H1 (cell line): ENCODE results near the gene ARHGEF10L. TPM values are rescaled to one million over a fixed set of nuclear protein-coding genes. Genes with fewer than 3 reads are reported as not detected.
A peak's percentile ranks its signal among the peaks of the same experiment; 100 is the strongest.

Experiments
- CTCF ChIA-PET: fragments of 300-600 bp; sonication (Branson Sonifier 250); formaldehyde crosslinking; loops from one replicate; lab custom pipeline; 2021; ENCODE audit not compliant: partially characterized antibody; lab: Charles Lee
- POLR2A ChIA-PET: fragments of 300-600 bp; sonication (Branson Sonifier 250); formaldehyde crosslinking; loops from one replicate; lab custom pipeline; 2021; ENCODE audit warnings: inconsistent platforms; ENCODE audit not compliant: partially characterized antibody; lab: Charles Lee
- DNase-seq, 2 experiments: peaks; one replicate each; pipeline versions ENCODE4 v3.0.0 to v3.0.0-alpha.2; 2010 to 2022; ENCODE audit warnings: low spot score in 2 of 2, low read depth in 1 of 2, mixed read lengths in 1 of 2
- FAIRE-seq: peaks from 2 replicates; lab custom pipeline; 2011; peaks lifted over from hg19 to GRCh38; lab: Jason Lieb, UNC
- H2AFZ ChIP-seq: 2 replicates; pipeline ENCODE4 v1.8.1; 2012; ENCODE audit warnings: low read length, inconsistent platforms
- H2AK5ac ChIP-seq: 2 replicates; pipeline ENCODE4 v1.6.1; 2013; ENCODE audit warnings: low read depth, low read length
- H2BK120ac ChIP-seq: replicated peaks from 2 replicates; pipeline ENCODE3; 2013; ENCODE audit warnings: low read depth, low read length, inconsistent platforms
- H2BK12ac ChIP-seq: 2 replicates; pipeline ENCODE4 v1.6.1; 2013; ENCODE audit warnings: low read depth, low read length
- H2BK15ac ChIP-seq: 2 replicates; pipeline ENCODE4 v1.6.1; 2013; ENCODE audit warnings: low read length
- H2BK20ac ChIP-seq: 2 replicates; pipeline ENCODE4 v1.6.1; 2013; ENCODE audit warnings: low read length
- H2BK5ac ChIP-seq: 2 replicates; pipeline ENCODE4 v1.6.1; 2013; ENCODE audit warnings: low read depth, low read length
- H3K14ac ChIP-seq: 2 replicates; pipeline ENCODE4 v1.6.1; 2013; ENCODE audit warnings: inconsistent platforms; ENCODE audit not compliant: insufficient read length
- H3K18ac ChIP-seq: 2 replicates; pipeline ENCODE4 v1.6.1; 2013; ENCODE audit warnings: low read length; ENCODE audit errors: extremely low read depth
- H3K23ac ChIP-seq: 2 replicates; pipeline ENCODE4 v1.6.1; 2013; ENCODE audit warnings: inconsistent platforms; ENCODE audit not compliant: insufficient read length
- H3K23me2 ChIP-seq: 2 replicates; pipeline ENCODE4 v1.6.1; 2013; ENCODE audit warnings: low read depth, low read length
- H3K27ac ChIP-seq: 2 replicates; pipeline ENCODE4 v1.6.1; 2011; ENCODE audit warnings: low read depth, low read length, inconsistent platforms
- H3K27me3 ChIP-seq, 4 experiments: replicated peaks in 1 of 4; 1 replicate in 1 of 4; 2 replicates in 3 of 4; pipeline versions ENCODE4 v1.6.1 to v1.8.1; 2011 to 2013; ENCODE audit warnings: low read length in 3 of 4, mild to moderate bottlenecking in 3 of 4, inconsistent platforms in 2 of 4, mixed read lengths in 2 of 4, moderate library complexity in 1 of 4; ENCODE audit not compliant: control insufficient read depth in 3 of 4, insufficient read depth in 3 of 4; ENCODE audit errors: extremely low read depth in 1 of 4
- H3K36me3 ChIP-seq, 4 experiments: 2 replicates each; pipeline versions ENCODE4 v1.6.1 to v1.8.1; 2011 to 2013; ENCODE audit warnings: mild to moderate bottlenecking in 4 of 4, low read length in 3 of 4, moderate library complexity in 2 of 4, control low read depth in 1 of 4, inconsistent platforms in 1 of 4; ENCODE audit not compliant: insufficient read depth in 4 of 4, control insufficient read depth in 2 of 4
- H3K4ac ChIP-seq: replicated peaks from 2 replicates; pipeline ENCODE3; 2013; ENCODE audit warnings: low read length, low read depth, mixed read lengths, inconsistent platforms; ENCODE audit not compliant: insufficient read length
- H3K4me1 ChIP-seq, 4 experiments: replicated peaks in 1 of 4; 1 replicate in 1 of 4; 2 replicates in 3 of 4; pipeline versions ENCODE4 v1.6.1 to v1.8.1; 2011 to 2013; ENCODE audit warnings: low read length in 3 of 4, inconsistent platforms in 2 of 4, mixed read lengths in 1 of 4; ENCODE audit not compliant: insufficient read depth in 4 of 4, control insufficient read depth in 3 of 4
- H3K4me2 ChIP-seq, 2 experiments: 2 replicates each; pipeline versions ENCODE4 v1.6.1 to v1.8.1; 2011 to 2013; ENCODE audit warnings: low read depth in 2 of 2, low read length in 2 of 2, control low read depth in 1 of 2, inconsistent platforms in 1 of 2, mild to moderate bottlenecking in 1 of 2; ENCODE audit not compliant: insufficient read depth in 1 of 2
- H3K4me3 ChIP-seq, 4 experiments: fragments of 200-600, 300-600 bp in 1 of 4; sonication (generic), shearing (Covaris generic), sonication (Bioruptor Twin) in 1 of 4; 2 replicates each; pipeline versions ENCODE4 v1.5.1 to v1.8.1; 2011 to 2016; ENCODE audit warnings: low read length in 4 of 4, low read depth in 3 of 4, control low read depth in 2 of 4, inconsistent platforms in 2 of 4, mild to moderate bottlenecking in 2 of 4, mixed read lengths in 1 of 4, moderate library complexity in 1 of 4; ENCODE audit not compliant: insufficient read depth in 2 of 4; ENCODE audit errors: extremely low read depth in 1 of 4
- H3K56ac ChIP-seq: replicated peaks from 2 replicates; pipeline ENCODE3; 2013; ENCODE audit warnings: low read depth, mild to moderate bottlenecking, mixed read lengths, low read length, inconsistent platforms; ENCODE audit not compliant: insufficient read length
- H3K79me1 ChIP-seq: 2 replicates; pipeline ENCODE4 v1.6.1; 2013; ENCODE audit warnings: low read depth, low read length, control low read depth
- H3K79me2 ChIP-seq, 2 experiments: 2 replicates each; pipeline versions ENCODE4 v1.6.1 to v1.8.1; 2012 to 2013; ENCODE audit warnings: low read length in 2 of 2, mild to moderate bottlenecking in 2 of 2, inconsistent platforms in 1 of 2; ENCODE audit not compliant: insufficient read depth in 2 of 2, control insufficient read depth in 1 of 2
- H3K9ac ChIP-seq, 4 experiments: replicated peaks in 1 of 4; 1 replicate in 1 of 4; 2 replicates in 3 of 4; pipeline versions ENCODE4 v1.6.1 to v1.8.1; 2011 to 2013; ENCODE audit warnings: low read depth in 3 of 4, low read length in 3 of 4, control low read depth in 2 of 4, mild to moderate bottlenecking in 2 of 4, moderate library complexity in 2 of 4, inconsistent platforms in 1 of 4; ENCODE audit errors: extremely low read depth in 1 of 4
- H3K9me3 ChIP-seq, 2 experiments: 2 replicates each; pipeline versions ENCODE4 v1.6.1 to v1.8.1; 2012 to 2013; ENCODE audit warnings: mild to moderate bottlenecking in 2 of 2, moderate library complexity in 2 of 2, control low read depth in 1 of 2, inconsistent platforms in 1 of 2, low read depth in 1 of 2, low read length in 1 of 2, mixed read lengths in 1 of 2; ENCODE audit not compliant: insufficient read depth in 2 of 2
- H4K20me1 ChIP-seq, 2 experiments: replicated peaks in 1 of 2; 2 replicates each; pipeline versions ENCODE3 to v1.8.1; 2011 to 2013; ENCODE audit warnings: inconsistent platforms in 2 of 2, low read length in 2 of 2, mild to moderate bottlenecking in 1 of 2; ENCODE audit not compliant: insufficient read depth in 2 of 2, control insufficient read depth in 1 of 2
- H4K5ac ChIP-seq: 2 replicates; pipeline ENCODE4 v1.6.1; 2013; ENCODE audit warnings: low read length, low read depth, mixed read lengths, inconsistent platforms; ENCODE audit not compliant: insufficient read length
- H4K8ac ChIP-seq: 2 replicates; pipeline ENCODE4 v1.8.0; 2013; ENCODE audit warnings: mild to moderate bottlenecking, moderate library complexity, low read length, inconsistent platforms; ENCODE audit not compliant: insufficient read depth; ENCODE audit errors: extremely low read depth
- H4K91ac ChIP-seq: replicated peaks from 2 replicates; pipeline ENCODE3; 2013; ENCODE audit warnings: low read length, mixed read lengths, inconsistent platforms; ENCODE audit not compliant: insufficient read length
- BACH1 ChIP-seq: IDR thresholded peaks from 2 replicates; pipeline ENCODE4 v1.6.1; 2012; ENCODE audit warnings: low read length, improper control_type of control experiment
- BRCA1 ChIP-seq: IDR thresholded peaks from 2 replicates; pipeline ENCODE4 v1.6.1; 2012; ENCODE audit warnings: low read depth, low read length, improper control_type of control experiment
- CREB1 ChIP-seq: IDR thresholded peaks from 2 replicates; pipeline ENCODE4 v1.6.1; 2012; ENCODE audit warnings: inconsistent platforms
- CTBP2 ChIP-seq: IDR thresholded peaks from 2 replicates; pipeline ENCODE4 v1.7.0; 2011; ENCODE audit warnings: borderline replicate concordance, mild to moderate bottlenecking, moderate library complexity, mixed read lengths, low read length; ENCODE audit not compliant: insufficient read depth, insufficient read length
- GTF2F1 ChIP-seq: IDR thresholded peaks from 2 replicates; pipeline ENCODE4 v1.6.1; 2012; ENCODE audit warnings: low read depth, low read length, improper control_type of control experiment, borderline replicate concordance
- JUN ChIP-seq: IDR thresholded peaks from 2 replicates; pipeline ENCODE4 v1.6.1; 2011; ENCODE audit warnings: low read depth, mild to moderate bottlenecking, improper control_type of control experiment, low read length
- KDM4A ChIP-seq: IDR thresholded peaks from one replicate; pipeline ENCODE4 v1.7.1; 2012; ENCODE audit warnings: low read depth, mild to moderate bottlenecking, moderate library complexity, low read length, inconsistent platforms; ENCODE audit not compliant: severe bottlenecking
- KDM5A ChIP-seq: fragments of 200-600 bp; IDR thresholded peaks from 2 replicates; pipeline ENCODE4 v1.7.1; 2012; ENCODE audit warnings: mild to moderate bottlenecking, low read length, inconsistent platforms, mixed read lengths
- RBBP5 ChIP-seq: IDR thresholded peaks from 2 replicates; pipeline ENCODE4 v1.7.1; 2012; ENCODE audit warnings: low read depth, mild to moderate bottlenecking, inconsistent platforms, low read length, moderate library complexity, borderline replicate concordance
- SIN3A ChIP-seq, 2 experiments: IDR thresholded peaks in 1 of 2; conservative IDR thresholded peaks in 1 of 2; 2 replicates each; pipeline ENCODE4 v1.6.1; 2011 to 2012; ENCODE audit warnings: low read length in 2 of 2, improper control_type of control experiment in 1 of 2, low read depth in 1 of 2, mild to moderate bottlenecking in 1 of 2
- TAF7 ChIP-seq: optimal IDR thresholded peaks from 2 replicates; pipeline ENCODE3; 2011; ENCODE audit warnings: low read depth, mild to moderate bottlenecking, inconsistent platforms, low read length, moderate library complexity, borderline replicate concordance
- TEAD4 ChIP-seq: IDR thresholded peaks from 2 replicates; pipeline ENCODE4 v1.6.1; 2012; ENCODE audit warnings: low read depth, low read length, inconsistent platforms, mixed read lengths
- WGBS, 2 experiments: shearing (Covaris generic) in 1 of 2; methylation state at CpG; one replicate each; pipeline versions ENCODE4 v1.1.6 to v1.1.7; 2013 to 2015; ENCODE audit warnings: low lambda C conversion rate in 2 of 2, mixed read lengths in 2 of 2, inconsistent platforms in 1 of 2, low coverage in 1 of 2, missing lambda C conversion rate in 1 of 2; ENCODE audit not compliant: insufficient replicate concordance in 2 of 2, insufficient coverage in 1 of 2, insufficient read length in 1 of 2; ENCODE audit errors: extremely low coverage in 1 of 2, missing lambda C conversion rate in 1 of 2; 5-methylcytosine and 5-hydroxymethylcytosine counted together
- polyA plus RNA-seq, 7 experiments: library from polyadenylated mRNA; depleted of rRNA in 3 of 7; stranded (reverse) in 5 of 7; unstranded in 2 of 7; fragments of >200 nt in 5 of 7; fragments of 200-250 nt in 2 of 7; gene quantifications; 1 replicate in 5 of 7; 2 replicates in 1 of 7; 4 replicates in 1 of 7; pipeline versions ENCODE4 v1.2.1 to v1.2.3, GENCODE V29; 2011 to 2013; ENCODE audit warnings: missing spikeins in 2 of 7, mixed read lengths in 2 of 7
- total RNA-seq: library from RNA; stranded (reverse); fragmentation: NEBNext Ultra II Directional; extraction: Animal tissue kit (Norgen Biotek cat#: 25700); gene quantifications from 2 replicates; pipeline ENCODE4 v1.2.1, GENCODE V29; 2021

The ARHGEF10L gene
- total and polyA plus RNA-seq, 2 of the 8 experiments (the other 6 are each of a cell fraction or from before 2014, with no cell fraction given): 33.6 to 39.6 TPM

GRCh38 chr1:17546946-17547670, 7.6 kb downstream of the ARHGEF10L start:
- H3K14ac ChIP-seq: no peak overlapping the region
- H2BK120ac ChIP-seq: peak overlapping the region; percentile 59
- H3K4me1 ChIP-seq: peaks cover 28 to 48% (median 36%) of the 10 kb centered on the region in 4 experiments
- H3K79me1 ChIP-seq: peaks cover 20% of the 10 kb centered on the region
- H3K27me3 ChIP-seq: no peaks in the 10 kb centered on the region
- H2BK5ac ChIP-seq: peak overlapping the region; percentile 87
- peak overlapping the region in 2 of 4 experiments; percentile 4 to 17; a peak in 1 of 8 replicates for H3K4me3 ChIP-seq
- H3K27ac ChIP-seq: peak overlapping the region; percentile 84
- peak overlapping the region; percentile 95 for H3K18ac ChIP-seq
- peak overlapping the region; percentile 84 for H4K5ac ChIP-seq
- no peak overlapping the region for H2AFZ ChIP-seq
- H3K36me3 ChIP-seq: no peaks in the 10 kb centered on the region
- H3K4ac ChIP-seq: peak overlapping the region; percentile 44
- H2BK15ac ChIP-seq: peak overlapping the region; percentile 92
- H3K9me3 ChIP-seq: no peaks in the 10 kb centered on the region
- peak overlapping the region; percentile 94 for H2AK5ac ChIP-seq
- DNase-seq (no peak), FAIRE-seq (peak; percentile 72)
- H2BK20ac ChIP-seq: peak overlapping the region; percentile 83
- POLR2A ChIA-PET: interaction anchor here (1.0 to 8.5 kb wide), 10 partner anchors 9 to 115 kb away, joined by 3 to 123 read pairs (median 7); partner anchors contain the start of gene ARHGEF10L
- H4K8ac ChIP-seq: peak overlapping the region; percentile 84; the same call in 1 of the 2 replicates
- 49% methylated on average over 8 of the region's 8 CpGs; no CpG with 5 or more reads in 1 of the 2 experiments for WGBS, 2 experiments
- H3K4me2 ChIP-seq: peak overlapping the region; percentile 60 to 81
- H3K23ac ChIP-seq: no peak overlapping the region
- H3K79me2 ChIP-seq: peaks cover 17 to 75% of the 10 kb centered on the region in 2 experiments
- peak overlapping the region in 3 of 4 experiments; percentile 24 to 56 (median 51); a peak in 6 of 7 replicates for H3K9ac ChIP-seq
- CTCF ChIA-PET: interaction anchor here (1.2 to 86.2 kb wide), 9 partner anchors 11 to 60 kb away, joined by 3 to 1640 read pairs (median 6); no protein-coding TSS in a partner anchor
- peak overlapping the region; percentile 94 for H2BK12ac ChIP-seq
- H3K23me2 ChIP-seq: no peaks in the 10 kb centered on the region; the same call in none of the 2 replicates
- no peaks in the 10 kb centered on the region for H4K20me1 ChIP-seq
- peak overlapping the region; percentile 86 for H4K91ac ChIP-seq
- H3K56ac ChIP-seq: peak overlapping the region; percentile 20
- no peak for TF ChIP-seq GTF2F1
- TF ChIP-seq KDM5A: no peak
- no peak for TF ChIP-seq RBBP5
- no peak for TF ChIP-seq KDM4A
- TF ChIP-seq BRCA1: no peak
- no peak for TF ChIP-seq TAF7
- TF ChIP-seq SIN3A (conservative IDR thresholded peaks at IDR 0.05 in 1 of 2, IDR thresholded peaks at IDR 0.05 in 1 of 2; ENCODE audit: low read depth in 1 of 2, low read length in 2 of 2): no peak
- peak; percentile 46; the same call in 1 of the 2 replicates for TF ChIP-seq TEAD4
- no peak for TF ChIP-seq JUN
- TF ChIP-seq CREB1: no peak
- no peak for TF ChIP-seq CTBP2
- TF ChIP-seq BACH1: no peak
